Fibroblast of skin of back (primary cell): ENCODE data around the gene HOXC10.
A peak's percentile ranks its signal among the peaks of the same experiment; 100 is the strongest.

ENCODE experiments used
- DNase-seq: peaks from one replicate; pipeline ENCODE4 v3.0.0-alpha.2; 2013

Gene HOXC10

DNA sequence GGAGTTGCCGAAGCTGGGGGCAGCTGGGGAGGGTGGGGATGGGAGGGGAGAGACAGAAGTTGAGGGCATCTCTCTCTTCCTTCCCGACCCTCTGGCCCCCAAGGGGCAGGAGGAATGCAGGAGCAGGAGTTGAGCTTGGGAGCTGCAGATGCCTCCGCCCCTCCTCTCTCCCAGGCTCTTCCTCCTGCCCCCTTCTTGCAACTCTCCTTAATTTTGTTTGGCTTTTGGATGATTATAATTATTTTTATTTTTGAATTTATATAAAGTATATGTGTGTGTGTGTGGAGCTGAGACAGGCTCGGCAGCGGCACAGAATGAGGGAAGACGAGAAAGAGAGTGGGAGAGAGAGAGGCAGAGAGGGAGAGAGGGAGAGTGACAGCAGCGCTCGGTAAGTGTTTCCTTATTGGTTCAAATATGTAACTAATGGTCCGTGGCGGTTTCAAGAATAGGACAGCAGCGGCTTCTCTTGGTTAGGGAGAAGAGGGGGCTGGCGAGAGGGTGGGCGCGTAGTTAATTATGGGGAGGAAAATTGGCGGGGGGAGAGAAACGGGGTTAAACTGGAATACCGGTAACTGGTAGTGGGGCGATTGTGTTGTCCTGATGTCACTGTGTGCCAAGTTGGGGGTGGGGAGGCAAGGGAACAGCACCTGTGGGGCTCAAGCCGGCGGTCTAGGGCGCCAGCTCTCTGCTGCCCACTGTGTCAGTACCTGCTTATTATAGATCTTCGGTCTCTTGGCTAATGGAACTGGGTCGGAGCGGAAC is 32.3 kb downstream of the HOXC10 start:
- no peak for DNase-seq

DNA sequence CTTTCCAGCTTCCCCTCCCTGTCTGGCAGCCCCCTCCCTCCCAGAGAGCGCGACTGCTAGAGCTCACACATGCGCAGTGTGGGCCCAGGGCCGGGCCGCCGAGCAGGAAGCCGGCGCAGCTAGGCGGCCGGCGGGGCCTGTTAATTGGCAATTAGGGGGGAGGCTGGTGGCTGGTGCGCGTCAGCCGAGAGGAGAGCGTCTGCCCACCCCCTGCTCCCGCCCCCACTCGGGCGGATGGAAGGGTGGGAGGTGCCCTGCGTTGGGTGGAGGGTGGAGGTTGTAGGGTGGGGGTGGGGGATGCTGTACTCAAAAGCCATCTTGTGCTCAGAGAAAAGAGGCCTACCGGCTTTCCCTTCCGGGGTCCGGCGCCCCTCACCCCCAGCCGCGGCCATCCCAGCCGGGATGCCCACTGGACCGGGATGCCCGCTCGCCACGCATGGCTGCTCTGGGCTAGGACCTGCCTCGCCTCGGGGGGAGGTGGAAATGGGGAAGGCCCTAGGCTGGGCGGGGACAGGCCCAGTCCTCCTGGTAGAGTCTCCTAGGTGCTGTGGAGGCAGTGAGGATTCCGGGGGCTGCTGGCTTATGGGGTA is 33.0 kb downstream of the HOXC10 start:
- peak; percentile 48 for DNase-seq

- DNase-seq, result no peak
Observed at GRCh38 chr12:54018468-54018984, 33.6 kb downstream of the HOXC10 start.

GRCh38 chr12:54019091-54019811 is 34.3 kb downstream of the HOXC10 start:
- no peak for DNase-seq

DNA sequence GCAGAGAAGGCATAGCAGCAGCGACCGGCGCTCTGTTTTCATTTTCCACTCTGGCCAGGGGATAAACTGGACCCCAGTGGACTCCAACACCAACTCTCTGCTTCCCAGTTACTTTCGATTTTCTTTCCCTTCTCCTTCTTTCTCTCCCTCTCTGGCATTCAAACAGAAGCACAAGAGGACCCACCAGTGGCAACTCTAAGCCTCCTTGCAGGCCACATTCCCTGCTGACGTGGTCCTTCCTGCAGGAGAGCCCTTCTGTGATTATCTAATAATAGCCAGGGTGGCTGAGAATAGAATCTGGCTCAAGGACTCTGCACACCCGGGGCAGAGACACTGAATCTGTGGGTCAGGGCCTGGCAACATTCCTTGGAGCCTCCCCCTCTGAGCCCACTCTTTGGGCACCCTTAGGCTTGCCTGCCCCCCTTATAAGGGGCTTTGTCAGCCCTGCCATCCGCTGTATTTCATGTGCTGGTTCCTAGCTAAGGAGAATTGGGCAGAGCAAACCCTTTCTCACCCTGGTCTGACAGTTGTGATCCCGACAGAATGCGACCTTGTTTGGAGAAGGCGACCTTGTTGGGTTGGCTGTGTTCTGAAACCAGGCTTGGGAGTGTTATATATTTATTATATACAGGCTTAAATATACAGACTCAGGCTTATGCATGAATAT is 35.1 kb downstream of the HOXC10 start:
- no peak for DNase-seq

DNA sequence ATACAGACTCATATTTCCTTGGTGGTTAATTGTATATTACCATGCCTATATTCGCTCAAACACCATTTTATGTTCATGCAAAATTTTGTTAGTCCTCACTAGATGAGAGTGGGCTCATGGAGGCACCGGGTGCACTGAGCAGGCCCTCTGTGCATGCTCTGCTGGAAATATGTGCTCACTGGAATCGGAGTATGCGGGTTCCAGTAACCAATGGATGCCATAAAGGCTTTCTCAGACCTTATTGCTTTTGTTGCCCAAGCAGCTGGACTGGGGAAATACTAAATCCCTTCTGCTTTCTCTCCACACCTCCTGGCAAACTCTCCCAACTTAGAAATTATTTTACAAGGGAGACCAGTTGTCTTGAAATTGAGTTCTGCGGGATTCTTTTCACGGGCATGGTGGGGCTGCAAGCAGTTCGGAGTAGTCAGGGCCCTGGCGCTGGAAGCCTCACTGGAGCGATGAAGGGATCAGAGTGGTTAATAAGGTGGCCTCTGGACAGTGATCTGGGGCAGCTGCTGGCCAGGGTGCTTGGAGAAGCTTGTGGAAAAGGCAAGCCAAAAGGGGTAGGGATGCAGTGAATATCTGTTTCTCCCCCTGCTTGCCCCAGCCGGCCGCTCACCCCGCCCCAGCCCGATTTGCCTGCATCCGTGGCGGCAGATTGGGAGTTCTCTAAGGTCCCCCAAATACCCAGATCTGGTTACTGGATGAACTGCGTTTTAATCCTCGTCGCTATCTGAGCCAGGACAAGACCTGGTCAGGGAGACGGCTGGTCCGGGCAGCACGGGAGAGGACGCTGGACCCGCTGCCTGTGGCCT is 35.9 kb downstream of the HOXC10 start:
- DNase-seq, result no peak

GRCh38 chr12:54021432-54022013 is 36.6 kb downstream of the HOXC10 start:
- DNase-seq, result no peak

- DNase-seq, result no peak
Observed at GRCh38 chr12:54022960-54023884, 38.3 kb downstream of the HOXC10 start.

DNA sequence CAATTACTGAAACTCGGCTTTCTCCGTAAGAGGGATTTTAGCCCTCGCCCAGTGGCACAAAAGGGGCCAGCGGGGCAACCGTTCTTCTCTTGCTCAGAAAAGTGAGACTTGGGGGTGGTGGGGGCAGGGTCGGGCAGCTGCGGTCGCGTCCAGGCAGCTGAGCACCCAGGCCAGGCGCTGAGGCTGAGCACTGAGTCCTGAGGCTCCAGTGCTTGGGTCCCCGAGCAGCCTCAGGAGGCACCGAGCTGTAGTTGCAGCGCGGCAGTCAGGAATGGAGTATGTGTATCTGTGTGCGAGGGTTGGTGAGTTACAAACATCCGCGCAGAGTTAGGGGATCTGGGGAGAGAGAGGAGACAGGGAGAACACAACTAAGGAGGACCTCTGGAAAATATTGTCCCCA is 39.2 kb downstream of the HOXC10 start:
- no peak for DNase-seq

DNA sequence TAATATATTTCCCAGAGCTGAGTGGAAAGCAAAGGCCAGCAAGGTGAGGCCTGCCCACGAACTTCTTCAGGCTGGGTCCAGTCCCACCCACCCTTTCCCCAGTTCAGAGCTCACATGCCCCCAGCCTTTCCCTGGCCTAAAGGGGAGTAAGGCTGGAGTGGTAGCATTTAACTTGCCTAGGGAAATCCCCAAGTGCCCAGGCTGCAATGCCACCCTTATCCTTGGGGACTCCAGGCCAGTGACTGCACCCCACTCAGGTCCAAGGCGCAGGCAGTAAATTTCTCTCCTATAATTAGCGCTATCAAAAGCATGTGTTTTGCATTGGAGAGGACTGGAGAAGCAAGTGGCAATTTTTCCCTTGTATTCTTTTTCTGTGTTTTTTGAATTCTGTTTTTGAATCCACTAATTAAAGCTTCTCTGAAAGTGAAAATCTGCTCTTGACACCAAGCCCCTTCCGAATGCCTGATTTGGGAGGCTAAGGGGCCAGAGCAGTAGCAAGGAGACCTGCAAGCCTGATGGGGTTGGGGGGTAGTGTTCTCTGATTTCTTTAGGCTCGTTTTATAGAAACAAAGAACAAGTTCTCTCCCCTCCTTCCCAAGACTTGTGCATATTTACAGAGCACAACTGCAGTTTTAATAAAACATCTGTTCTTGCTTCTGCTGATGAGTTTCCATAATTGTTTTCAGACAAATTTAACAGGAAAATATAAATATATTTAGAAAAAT is 39.8 kb downstream of the HOXC10 start:
- DNase-seq, result no peak

- DNase-seq, result no peak
Observed at GRCh38 chr12:54025499-54026405, 40.8 kb downstream of the HOXC10 start.

- DNase-seq, result no peak
Observed at GRCh38 chr12:54026640-54027441, 41.9 kb downstream of the HOXC10 start.

DNA sequence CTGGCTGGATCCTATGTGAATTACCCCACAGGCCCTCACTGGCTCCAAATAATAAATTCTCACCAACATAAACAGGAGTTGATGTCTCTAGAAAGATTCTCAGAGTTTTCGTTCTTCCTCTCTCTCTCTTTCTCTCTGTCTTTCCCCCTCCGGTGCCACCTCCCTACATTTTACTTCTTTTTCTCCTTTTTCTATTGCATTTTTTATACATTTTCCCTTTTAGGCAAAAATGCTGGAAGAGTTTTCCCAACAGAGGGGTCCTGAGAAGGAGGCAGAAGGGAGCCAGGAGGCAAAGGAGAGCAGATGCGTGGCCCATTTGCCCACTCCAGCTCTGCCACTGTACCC is 42.5 kb downstream of the HOXC10 start:
- no peak for DNase-seq

- no peak for DNase-seq
Observed at GRCh38 chr12:54028314-54029201, 43.6 kb downstream of the HOXC10 start, which contains the start of gene HOXC6. TSS of gene HOXC6 (plus strand) at chr12:54028440. CDS start at chr12:54028522, 82 bp downstream.

DNA sequence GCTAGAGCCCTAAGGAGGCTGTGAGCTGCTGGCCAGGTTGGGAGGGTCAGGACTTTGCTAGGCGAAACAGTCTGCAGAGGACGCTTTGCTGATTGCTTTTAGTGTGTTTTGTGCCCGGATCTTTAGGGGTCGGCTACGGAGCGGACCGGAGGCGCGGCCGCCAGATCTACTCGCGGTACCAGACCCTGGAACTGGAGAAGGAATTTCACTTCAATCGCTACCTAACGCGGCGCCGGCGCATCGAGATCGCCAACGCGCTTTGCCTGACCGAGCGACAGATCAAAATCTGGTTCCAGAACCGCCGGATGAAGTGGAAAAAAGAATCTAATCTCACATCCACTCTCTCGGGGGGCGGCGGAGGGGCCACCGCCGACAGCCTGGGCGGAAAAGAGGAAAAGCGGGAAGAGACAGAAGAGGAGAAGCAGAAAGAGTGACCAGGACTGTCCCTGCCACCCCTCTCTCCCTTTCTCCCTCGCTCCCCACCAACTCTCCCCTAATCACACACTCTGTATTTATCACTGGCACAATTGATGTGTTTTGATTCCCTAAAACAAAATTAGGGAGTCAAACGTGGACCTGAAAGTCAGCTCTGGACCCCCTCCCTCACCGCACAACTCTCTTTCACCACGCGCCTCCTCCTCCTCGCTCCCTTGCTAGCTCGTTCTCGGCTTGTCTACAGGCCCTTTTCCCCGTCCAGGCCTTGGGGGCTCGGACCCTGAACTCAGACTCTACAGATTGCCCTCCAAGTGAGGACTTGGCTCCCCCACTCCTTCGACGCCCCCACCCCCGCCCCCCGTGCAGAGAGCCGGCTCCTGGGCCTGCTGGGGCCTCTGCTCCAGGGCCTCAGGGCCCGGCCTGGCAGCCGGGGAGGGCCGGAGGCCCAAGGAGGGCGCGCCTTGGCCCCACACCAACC is 44.8 kb downstream of the HOXC10 start:
- DNase-seq, result no peak

DNA sequence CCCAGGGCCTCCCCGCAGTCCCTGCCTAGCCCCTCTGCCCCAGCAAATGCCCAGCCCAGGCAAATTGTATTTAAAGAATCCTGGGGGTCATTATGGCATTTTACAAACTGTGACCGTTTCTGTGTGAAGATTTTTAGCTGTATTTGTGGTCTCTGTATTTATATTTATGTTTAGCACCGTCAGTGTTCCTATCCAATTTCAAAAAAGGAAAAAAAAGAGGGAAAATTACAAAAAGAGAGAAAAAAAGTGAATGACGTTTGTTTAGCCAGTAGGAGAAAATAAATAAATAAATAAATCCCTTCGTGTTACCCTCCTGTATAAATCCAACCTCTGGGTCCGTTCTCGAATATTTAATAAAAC is 45.5 kb downstream of the HOXC10 start:
- no peak for DNase-seq
